GM12801 (cell line): Measurements from ENCODE around the gene ZNF277.

ENCODE experiments used
- TF ChIP-seq, protein P1 (sequence below): IDR thresholded peaks from one replicate; pipeline ENCODE4 v1.5.1; 2011; ENCODE audit warnings: control low read depth; ENCODE audit not compliant: insufficient read length; ENCODE audit errors: extremely low read depth

The ZNF277 gene

GRCh38 chr7:112204499-112205342, 1.8 kb upstream of the ZNF277 start:
- TF ChIP-seq, protein P1, sequence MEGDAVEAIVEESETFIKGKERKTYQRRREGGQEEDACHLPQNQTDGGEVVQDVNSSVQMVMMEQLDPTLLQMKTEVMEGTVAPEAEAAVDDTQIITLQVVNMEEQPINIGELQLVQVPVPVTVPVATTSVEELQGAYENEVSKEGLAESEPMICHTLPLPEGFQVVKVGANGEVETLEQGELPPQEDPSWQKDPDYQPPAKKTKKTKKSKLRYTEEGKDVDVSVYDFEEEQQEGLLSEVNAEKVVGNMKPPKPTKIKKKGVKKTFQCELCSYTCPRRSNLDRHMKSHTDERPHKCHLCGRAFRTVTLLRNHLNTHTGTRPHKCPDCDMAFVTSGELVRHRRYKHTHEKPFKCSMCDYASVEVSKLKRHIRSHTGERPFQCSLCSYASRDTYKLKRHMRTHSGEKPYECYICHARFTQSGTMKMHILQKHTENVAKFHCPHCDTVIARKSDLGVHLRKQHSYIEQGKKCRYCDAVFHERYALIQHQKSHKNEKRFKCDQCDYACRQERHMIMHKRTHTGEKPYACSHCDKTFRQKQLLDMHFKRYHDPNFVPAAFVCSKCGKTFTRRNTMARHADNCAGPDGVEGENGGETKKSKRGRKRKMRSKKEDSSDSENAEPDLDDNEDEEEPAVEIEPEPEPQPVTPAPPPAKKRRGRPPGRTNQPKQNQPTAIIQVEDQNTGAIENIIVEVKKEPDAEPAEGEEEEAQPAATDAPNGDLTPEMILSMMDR, result no peak

GRCh38 chr7:112205343-112206237, 905 bp upstream of the ZNF277 start:
- TF ChIP-seq, protein P1, result no peak

- TF ChIP-seq, protein P1, result no peak
These were observed 597 bp downstream of the ZNF277 start for GRCh38 chr7:112206991-112207592.

- TF ChIP-seq, protein P1, result no peak
These were observed 1.3 kb downstream of the ZNF277 start for GRCh38 chr7:112207765-112208164.

DNA sequence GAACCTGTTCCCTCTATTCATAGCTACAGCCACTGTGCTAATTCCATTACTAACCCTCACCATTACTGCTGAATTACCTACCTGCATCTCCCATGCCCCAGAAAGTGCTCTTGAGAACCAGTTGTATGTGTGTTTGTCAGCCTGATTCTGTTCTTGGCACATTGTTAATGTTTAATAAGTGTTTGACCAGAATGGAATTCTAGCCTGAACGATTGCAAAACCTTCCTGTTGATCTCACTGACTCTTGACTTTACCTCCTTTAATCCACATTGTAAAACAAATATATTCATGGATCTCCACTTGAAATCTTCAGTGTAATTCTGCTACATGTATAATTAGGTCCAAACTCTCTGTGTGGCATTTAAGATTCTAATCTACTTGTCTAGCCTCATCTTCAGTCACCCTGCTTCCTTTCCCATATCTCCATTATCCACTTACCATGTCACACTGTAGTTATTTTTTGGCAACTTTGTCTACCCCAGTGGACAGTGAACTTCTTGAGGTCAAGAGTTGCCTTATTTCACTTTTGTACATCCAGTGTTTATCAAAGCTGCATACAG, 4.9 kb downstream of the ZNF277 start:
- TF ChIP-seq, protein P1, result no peak

DNA sequence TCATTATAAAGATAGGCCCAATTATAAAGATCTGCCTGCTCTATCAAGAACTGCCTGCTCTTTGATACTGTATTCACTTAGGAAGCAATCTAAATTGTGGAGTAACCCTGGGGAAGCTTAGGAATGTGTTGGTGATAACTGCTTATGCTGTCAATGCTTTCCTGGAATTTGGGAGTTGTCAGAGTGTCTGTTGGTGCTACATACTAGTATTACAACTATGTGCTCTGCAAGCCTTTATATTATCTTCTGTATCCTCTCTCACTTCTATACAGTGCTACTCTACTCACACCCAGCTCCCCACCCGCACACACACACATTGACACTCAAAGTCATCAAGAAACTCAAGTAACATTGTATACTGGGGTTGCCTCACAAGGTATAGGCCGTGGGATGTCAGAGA, 6.1 kb downstream of the ZNF277 start:
- TF ChIP-seq, protein P1, result no peak

GRCh38 chr7:112213735-112214134, 7.2 kb downstream of the ZNF277 start:
- TF ChIP-seq, protein P1, result no peak
